HG03442 (cell line): ENCODE measurements around the gene WDR37.
"Not testable (repeated sequence)": the region's sequence is repeated elsewhere in the genome, so short reads cannot be mapped to it uniquely, and the experiment has no call there.

Experiments used
- ATAC-seq: cut with Tn5 transposase; IDR thresholded peaks from one replicate; pipeline ENCODE4 v1.9.1; 2021; ENCODE audit warnings: mild to moderate bottlenecking, moderate library complexity; ENCODE audit not compliant: unreplicated experiment

Gene WDR37

DNA sequence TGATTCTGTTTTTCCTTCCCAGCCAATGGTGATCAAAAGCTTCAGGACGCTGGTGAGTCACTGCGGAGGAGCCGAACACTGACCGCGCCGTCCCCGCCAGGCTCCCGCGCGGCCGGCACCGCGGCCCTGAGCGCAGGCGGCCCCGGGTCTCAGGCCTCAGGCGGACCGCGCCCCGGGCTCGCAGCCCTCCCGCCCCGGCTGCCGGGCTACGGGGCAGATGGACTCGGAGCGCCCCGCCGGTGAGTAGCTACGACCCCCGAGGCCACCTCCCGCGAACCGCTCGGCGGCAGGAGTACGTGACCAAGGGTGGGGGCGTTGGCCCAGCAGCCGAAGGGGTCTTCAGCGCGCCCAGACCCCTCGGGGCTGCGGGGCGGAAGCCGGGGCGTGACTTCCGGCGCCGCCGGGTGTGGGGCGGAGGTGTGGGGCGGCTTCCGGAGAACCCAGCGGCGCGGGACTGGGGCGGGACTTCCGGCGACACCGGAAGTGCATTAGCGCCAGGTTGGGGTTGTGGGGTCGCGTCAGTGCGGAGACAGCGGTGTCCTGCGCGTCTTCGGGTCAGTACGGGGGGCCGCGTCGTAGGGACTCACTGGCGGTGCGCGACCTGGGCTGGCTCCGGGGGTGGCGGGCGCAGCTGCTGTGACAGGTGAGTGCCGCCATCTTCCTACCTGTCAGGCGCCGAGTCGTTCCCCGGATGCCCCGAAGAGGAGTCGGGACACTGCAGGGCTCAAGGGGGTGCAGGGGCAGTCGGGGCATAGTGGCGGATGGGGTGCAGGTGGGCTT lies at the start of gene WDR37:
Gene WDR37, plus strand, starts transcription at position 60 of the 780 bp plus-strand sequence. CDS start 15,771 bp downstream, outside the sequence.
- ATAC-seq = peak; percentile 93

DNA sequence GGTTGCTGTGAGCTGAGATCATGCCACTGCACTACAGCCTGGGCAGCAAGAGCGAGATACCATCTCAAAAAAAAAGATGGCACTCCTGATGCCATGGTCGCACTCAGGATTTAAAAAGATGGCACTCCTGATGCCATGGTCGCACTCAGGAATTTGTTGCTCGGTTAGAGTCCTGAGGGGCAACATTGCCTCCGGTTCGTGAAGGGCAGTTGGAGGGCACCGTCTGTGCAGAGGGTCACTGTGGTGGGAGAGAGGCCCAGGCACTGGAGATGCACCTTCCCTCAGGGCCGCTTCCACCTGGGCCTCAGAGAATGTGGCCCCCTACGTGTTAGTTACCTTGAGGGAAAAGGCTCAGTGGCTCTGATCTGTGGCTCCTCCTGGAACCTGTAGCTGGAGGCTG lies 49.6 kb upstream of the WDR37 start:
- ATAC-seq = no peak

GRCh38 chr10:1007583-1007982 lies 48.6 kb upstream of the WDR37 start:
- ATAC-seq = no peak

DNA sequence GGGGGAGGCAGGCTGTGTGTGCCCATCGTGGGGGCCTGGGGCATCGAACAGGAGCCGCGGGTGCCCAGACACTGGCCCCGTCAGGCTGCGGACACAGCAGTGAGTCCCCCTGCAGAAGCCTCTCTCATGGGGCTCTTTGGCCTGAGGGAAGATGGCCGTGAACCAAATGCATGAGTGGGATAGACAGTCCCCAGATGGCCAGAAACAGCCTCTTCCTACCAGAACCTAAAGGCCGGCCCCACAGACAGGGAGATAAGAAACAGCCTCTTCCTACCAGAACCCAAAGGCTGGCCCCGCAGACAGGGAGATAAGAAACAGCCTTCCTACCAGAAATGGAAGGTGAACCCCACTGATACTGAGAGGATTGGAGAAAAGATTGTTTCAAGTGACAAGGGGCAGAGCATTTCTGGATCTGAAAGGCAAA lies 47.1 kb upstream of the WDR37 start:
- ATAC-seq = no peak

- ATAC-seq = not testable (repeated sequence)
These were observed 46.2 kb upstream of the WDR37 start for GRCh38 chr10:1009947-1010346.

- ATAC-seq = no peak
These were observed 45.5 kb upstream of the WDR37 start for GRCh38 chr10:1010703-1011102.

DNA sequence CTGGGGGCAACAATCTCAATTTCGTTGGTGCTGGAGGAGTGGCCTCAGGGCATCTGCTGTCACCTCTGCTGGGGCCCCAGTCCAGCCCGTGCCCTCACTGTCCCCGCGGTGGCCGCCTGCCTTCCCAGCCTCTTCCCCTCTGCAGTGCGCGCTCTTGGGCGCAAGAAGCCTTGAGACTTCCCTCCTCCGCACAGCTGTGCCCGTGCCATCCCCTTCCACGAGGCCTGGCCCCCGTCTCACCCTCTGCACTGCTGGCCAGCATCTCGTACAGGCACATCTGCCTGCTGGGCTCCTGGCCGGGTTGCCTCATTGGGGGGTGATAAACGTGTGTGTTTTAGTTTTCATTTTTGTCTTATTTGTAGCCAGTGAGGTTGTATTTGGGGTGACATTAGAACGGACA lies 44.5 kb upstream of the WDR37 start:
- ATAC-seq = no peak

GRCh38 chr10:1015688-1016087 lies 40.5 kb upstream of the WDR37 start:
- ATAC-seq = no peak

- no peak for ATAC-seq
These were observed 36.8 kb upstream of the WDR37 start for GRCh38 chr10:1019362-1019761.

GRCh38 chr10:1020460-1020859 lies 35.7 kb upstream of the WDR37 start:
- no peak for ATAC-seq

GRCh38 chr10:1020958-1021357 lies 35.2 kb upstream of the WDR37 start:
- no peak for ATAC-seq

DNA sequence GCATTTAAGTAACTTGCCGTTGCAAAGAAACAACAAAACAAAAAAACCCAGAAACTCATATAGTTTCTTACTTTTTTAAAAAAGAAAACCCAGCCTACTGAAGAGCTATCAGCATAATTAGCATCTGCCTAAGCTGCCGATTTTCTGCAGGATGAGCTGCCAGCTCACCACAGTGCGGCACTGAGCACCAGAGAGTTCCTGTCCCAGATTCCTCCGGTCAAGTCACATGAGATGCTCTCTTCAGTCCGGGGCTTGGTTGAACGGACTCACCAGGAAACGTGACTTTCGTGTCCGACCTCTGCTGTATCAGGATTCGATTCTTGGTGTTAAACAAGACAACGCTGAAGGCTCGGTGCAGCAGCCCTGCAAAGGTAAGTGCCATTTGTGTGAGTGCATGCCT lies 33.8 kb upstream of the WDR37 start:
- no peak for ATAC-seq

DNA sequence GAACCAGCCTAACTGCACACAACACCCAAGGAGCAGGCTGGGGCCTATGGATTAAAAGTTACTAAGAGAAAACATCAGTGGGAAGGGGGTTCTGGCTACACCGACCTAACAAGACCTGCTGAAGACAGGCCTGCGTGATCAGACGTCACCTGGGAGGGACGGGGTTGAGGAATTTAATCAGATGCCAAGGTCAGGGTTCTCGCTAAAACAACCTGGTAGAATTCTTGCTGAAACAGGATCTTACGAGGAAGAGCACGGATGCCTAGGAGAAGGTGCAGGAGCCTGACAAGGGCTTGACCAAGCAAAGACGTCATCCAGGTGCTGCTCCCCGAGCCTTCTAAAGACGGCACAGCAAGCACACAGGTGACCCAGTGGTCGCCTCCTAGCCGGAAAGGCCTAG lies 32.1 kb upstream of the WDR37 start:
- ATAC-seq = no peak

DNA sequence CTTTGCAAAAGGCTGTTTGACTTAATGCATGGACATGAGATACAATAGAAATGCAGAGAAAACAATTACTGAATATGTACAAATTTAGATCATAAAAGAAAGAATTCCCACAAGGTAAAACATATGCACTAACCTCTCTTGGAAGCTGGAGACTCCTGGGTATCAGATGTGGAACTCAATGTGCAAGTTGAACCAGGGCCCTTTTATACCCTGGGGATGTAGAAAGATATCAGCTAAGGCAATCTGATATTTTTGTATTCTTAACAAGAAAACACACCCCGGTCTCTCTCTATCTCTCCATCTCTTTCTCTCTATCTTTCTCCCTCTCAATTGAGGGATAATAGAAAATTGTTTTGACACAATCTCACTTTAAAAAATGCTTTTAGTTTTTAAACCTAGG lies 30.5 kb upstream of the WDR37 start, which contains the start of gene IDI2:
Gene IDI2, minus strand, starts transcription at position 177 of the 400 bp plus-strand sequence. CDS start 1,136 bp downstream, outside the sequence.
- ATAC-seq = no peak

DNA sequence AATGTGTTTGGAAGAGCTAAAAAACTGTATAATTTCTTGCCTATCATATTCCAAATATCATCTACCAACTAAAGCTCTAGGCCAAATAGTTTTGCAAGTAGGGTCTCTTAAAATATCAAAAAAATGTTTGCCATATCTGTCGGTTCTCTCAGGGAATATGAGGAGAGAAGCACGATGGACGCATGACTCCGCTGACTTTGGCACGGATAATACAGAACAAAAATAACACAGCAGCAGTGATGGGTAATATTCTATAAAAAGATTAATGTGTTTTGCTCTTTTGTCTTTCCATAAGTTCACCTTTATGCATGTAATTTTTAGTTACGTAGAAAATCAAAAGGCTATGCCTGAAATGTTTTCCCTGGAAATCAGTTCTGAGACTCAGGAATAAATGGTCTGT lies 29.6 kb upstream of the WDR37 start:
- ATAC-seq = no peak

DNA sequence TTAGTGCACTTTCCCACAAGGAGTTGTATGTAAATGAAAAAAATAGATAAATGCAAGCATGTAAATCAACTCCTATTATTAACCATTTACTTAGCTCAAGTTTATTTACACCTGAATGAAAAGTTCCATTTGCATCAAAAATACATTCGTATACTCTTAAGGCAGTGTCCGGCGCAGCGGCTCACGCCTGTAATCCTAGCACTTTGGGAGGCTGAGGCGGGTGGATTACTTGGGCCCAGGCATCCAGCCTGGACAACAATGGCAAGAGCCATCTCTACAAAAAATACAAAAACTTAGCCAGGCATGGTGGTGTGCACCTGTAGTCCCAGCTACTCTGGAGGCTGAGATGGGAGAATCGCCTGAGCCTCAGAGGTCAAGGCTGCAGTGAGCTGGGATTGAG lies 26.3 kb upstream of the WDR37 start:
- ATAC-seq = no peak

DNA sequence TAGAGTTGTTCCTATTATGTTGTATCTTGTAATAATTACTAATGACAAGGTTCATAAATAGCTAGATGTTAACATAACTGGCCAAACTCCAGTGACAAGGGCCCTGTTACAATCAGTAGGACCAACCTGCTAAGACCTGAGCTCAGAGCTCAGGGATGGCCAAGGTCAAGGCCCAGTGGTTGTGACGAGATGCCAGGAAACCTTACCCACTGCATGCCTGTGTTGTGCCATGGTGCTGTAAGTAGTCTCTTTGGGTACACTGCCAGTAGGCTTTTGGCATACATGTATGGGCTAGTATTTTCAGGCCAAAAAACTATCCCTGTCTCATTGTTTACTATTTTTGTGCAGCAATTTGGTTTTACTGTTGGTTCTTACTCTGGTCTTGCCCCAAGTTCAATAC lies 22.6 kb upstream of the WDR37 start:
- ATAC-seq = no peak

DNA sequence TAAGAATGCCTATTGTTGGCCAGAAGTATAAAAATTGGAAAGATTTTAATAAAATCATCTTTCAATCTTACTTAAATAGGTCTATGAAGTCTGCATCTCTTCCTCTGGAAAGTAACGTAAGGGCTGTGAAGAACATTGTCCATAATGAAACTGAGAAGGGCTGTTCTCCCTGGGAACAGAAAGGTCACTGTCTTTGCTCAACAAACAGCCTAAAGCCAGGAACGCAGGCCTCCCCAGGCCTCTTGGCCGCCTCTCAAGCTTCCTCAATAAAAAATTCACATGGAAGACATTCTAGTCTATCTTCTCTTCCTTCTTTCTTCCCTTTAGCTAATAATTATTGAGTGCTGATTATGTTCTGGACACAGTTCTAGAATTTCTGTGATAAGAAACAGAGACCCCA lies 21.4 kb upstream of the WDR37 start:
- no peak for ATAC-seq

- ATAC-seq = no peak
These were observed 21.0 kb upstream of the WDR37 start for GRCh38 chr10:1035201-1035600.

GRCh38 chr10:1036341-1036791 lies 19.8 kb upstream of the WDR37 start:
- peak; percentile 79 for ATAC-seq

DNA sequence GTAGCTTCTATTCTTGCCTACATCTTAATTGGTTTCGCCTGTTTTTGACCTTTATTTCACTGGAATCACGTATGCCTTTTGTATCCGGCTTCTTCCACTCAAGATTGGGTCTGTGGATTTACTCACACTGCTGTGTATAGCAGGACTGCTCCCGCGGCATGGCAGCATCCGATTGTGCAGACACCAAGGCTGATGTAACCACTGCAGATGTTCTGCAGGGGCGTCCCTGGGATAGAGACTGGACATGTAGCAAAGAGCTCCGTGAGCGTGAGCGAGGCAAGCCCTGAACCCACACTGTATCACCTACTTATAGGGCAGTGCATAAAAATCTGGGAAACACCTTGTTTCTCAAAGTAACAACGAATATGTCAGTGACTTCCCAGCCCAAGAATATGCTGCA lies 19.1 kb upstream of the WDR37 start:
- ATAC-seq = no peak

DNA sequence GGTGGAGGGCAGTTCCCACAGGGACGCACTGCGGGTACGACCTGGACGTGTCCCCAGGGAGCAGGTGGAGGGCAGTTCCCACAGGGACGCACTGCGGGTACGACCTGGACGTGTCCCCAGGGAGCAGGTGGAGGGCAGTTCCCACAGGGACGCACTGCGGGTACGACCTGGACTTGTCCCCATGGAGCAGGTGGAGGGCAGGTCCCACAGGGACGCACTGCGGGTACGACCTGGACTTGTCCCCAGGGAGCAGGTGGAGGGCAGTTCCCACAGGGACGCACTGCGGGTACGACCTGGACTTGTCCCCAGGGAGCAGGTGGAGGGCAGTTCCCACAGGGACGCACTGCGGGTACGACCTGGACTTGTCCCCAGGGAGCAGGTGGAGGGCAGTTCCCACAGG lies 17.4 kb upstream of the WDR37 start:
- not testable (repeated sequence) for ATAC-seq

GRCh38 chr10:1040133-1040532 lies 16.1 kb upstream of the WDR37 start:
- ATAC-seq = no peak
